Pancreas (tissue), 10 donors: Measurements from ENCODE around the gene HOXD12. TPM values are rescaled to one million over a fixed set of nuclear protein-coding genes. Genes with fewer than 3 reads are reported as not detected.
A peak's percentile ranks its signal among the peaks of the same experiment; 100 is the strongest.

Experiments
- ATAC-seq, 4 donors: fragments of 200-7000 bp; cut with Tn5 transposase; one replicate each; pipeline versions ENCODE4 v1.8.0 to v1.9.1; 2020; ENCODE audit warnings: mild to moderate bottlenecking in 4 of 4, moderate library complexity in 4 of 4
- DNase-seq, 6 donors: peaks; one replicate each; pipeline ENCODE4 v3.0.0-alpha.2; 2020
- FAIRE-seq: peaks from 2 replicates; lab custom pipeline; 2012; peaks lifted over from hg19 to GRCh38; lab: Jason Lieb, UNC
- H3K27ac ChIP-seq, 4 donors: fragments of 200-600 bp; sonication (generic); 1 replicate in 3 of 4; 2 replicates in 1 of 4; pipeline versions ENCODE4 v1.5.0 to v1.8.0; 2020
- H3K27me3 ChIP-seq, 4 donors: fragments of 200-600 bp; one replicate each; pipeline ENCODE4 v1.8.0; 2021
- H3K36me3 ChIP-seq, 3 donors: fragments of 200-600 bp; sonication (generic) in 1 of 3; one replicate each; pipeline versions ENCODE4 v1.5.0 to v1.8.0; 2020 to 2021
- H3K4me1 ChIP-seq, 3 donors: fragments of 200-600 bp; one replicate each; pipeline ENCODE4 v1.8.0; 2021
- H3K4me3 ChIP-seq, 4 donors: fragments of 200-600 bp; sonication (generic) in 2 of 4; one replicate each; pipeline versions ENCODE4 v1.5.0 to v1.8.0; 2020 to 2021
- H3K9me3 ChIP-seq, 4 donors: fragments of 200-600 bp; one replicate each; pipeline ENCODE4 v1.8.0; 2021
- CTCF ChIP-seq, 4 donors: fragments of 200-600 bp; sonication (generic) in 3 of 4; IDR thresholded peaks; one replicate each; pipeline versions ENCODE4 v1.5.0 to v1.8.0; 2021; ENCODE audit warnings: antibody characterized with exemption in 4 of 4
- WGBS, 2 donors: extraction: QIAGEN DNeasy Blood & Tissue Kit; methylation state at CpG; one replicate each; pipeline ENCODE4 v1.1.7; 2013; 5-methylcytosine and 5-hydroxymethylcytosine counted together
- intact Hi-C, 3 donors: fragments of 100-400 bp; cut with DNase I; formaldehyde crosslinking; loops; one replicate each; pipeline versions ENCODE4 v1.11.1 to v1.14.2; 2022
- polyA plus RNA-seq, 2 donors: library from polyadenylated mRNA; stranded (reverse); fragments of 200-250 nt; gene quantifications; one replicate each; pipeline ENCODE4 v1.2.3, GENCODE V29; 2013
- total RNA-seq, 6 donors: library from RNA; stranded (reverse); fragmentation: NEBNext Ultra II Directional in 4 of 6; extraction: Animal tissue kit (Norgen Biotek cat#: 25700) in 4 of 6; gene quantifications; one replicate each; pipeline versions ENCODE4 v1.2.1 to v1.2.4, GENCODE V29; 2021 to 2023
- donor health status: healthy with polysubstance abuse.
- donor health status: DM: no; HTN: no; CAD: no; lungs with moderate emphysema.
- donor health status: DM: no; HTN: no; CAD: no.
- donor health status: control.
- donor health status: control.
- donor health status: Bipolar disorder and iron deficiency.
- donor health status: DM: yes; HTN: yes; CAD: no.
- donor health status: DM: no; HTN: no; CAD: no.
- donor health status: DM: no; HTN: no; CAD: no.
- donor health status: DM: yes; HTN: yes; CAD: no.

Gene HOXD12
- total and polyA plus RNA-seq, 8 donors = not detected

- Histone ChIP-seq H3K9me3 (no peaks in the 10 kb centered on the region), H3K4me3 (peak overlapping the region in 1 of 4 donors; percentile 39), H3K36me3 (no peaks in the 10 kb centered on the region), H3K4me1 (peaks cover 0 to 8% (median 5%) of the 10 kb centered on the region in 3 donors), H3K27ac (no peak overlapping the region), H3K27me3 (peaks cover 8 to 75% (median 32%) of the 10 kb centered on the region in 4 donors)
- WGBS, 2 donors = 13 to 14% methylated on average over 15 of the region's 15 CpGs
- FAIRE-seq = no peak
- intact Hi-C loops = loop anchor here in 2 of 3 donors (10.0 kb wide), 2 partner anchors 324 to 434 kb away; no protein-coding TSS in a partner anchor
- no peak for ATAC-seq
- DNase-seq = no peak
- TF ChIP-seq CTCF (IDR thresholded peaks at IDR 0.05) = no peak
Measured at GRCh38 chr2:176130957-176131847, 31.6 kb downstream of the HOXD12 start.

- Histone ChIP-seq H3K27ac (no peak overlapping the region), H3K9me3 (no peaks in the 10 kb centered on the region), H3K4me3 (no peak overlapping the region), H3K36me3 (no peaks in the 10 kb centered on the region), H3K4me1 (peaks cover 0 to 14% (median 5%) of the 10 kb centered on the region in 3 donors), H3K27me3 (peaks cover 8 to 75% (median 29%) of the 10 kb centered on the region in 4 donors)
- no peak for TF ChIP-seq CTCF (IDR thresholded peaks at IDR 0.05)
- ATAC-seq = no peak
- intact Hi-C loops = loop anchor here in 2 of 3 donors (10.0 kb wide), 2 partner anchors 323 to 433 kb away; no protein-coding TSS in a partner anchor
- FAIRE-seq = peak; percentile 39
- WGBS, 2 donors = 18 to 25% methylated on average over 4 of the region's 4 CpGs
- no peak for DNase-seq
Measured at GRCh38 chr2:176131848-176132158, 32.2 kb downstream of the HOXD12 start.

- H3K36me3 ChIP-seq = no peaks in the 10 kb centered on the region
- intact Hi-C loops = loop anchor here in 2 of 3 donors (10.0 kb wide), 2 partner anchors 322 to 432 kb away; no protein-coding TSS in a partner anchor
- TF ChIP-seq CTCF (IDR thresholded peaks at IDR 0.05) = no peak
- H3K9me3 ChIP-seq = no peaks in the 10 kb centered on the region
- 10 to 11% methylated on average over 33 of the region's 33 CpGs for WGBS, 2 donors
- FAIRE-seq = no peak
- DNase-seq = no peak
- H3K4me1 ChIP-seq = peaks cover 0 to 14% (median 5%) of the 10 kb centered on the region in 3 donors
- peaks cover 8 to 75% (median 29%) of the 10 kb centered on the region in 4 donors for H3K27me3 ChIP-seq
- H3K4me3 ChIP-seq = no peak overlapping the region
- H3K27ac ChIP-seq = no peak overlapping the region
- ATAC-seq = no peak
Measured at GRCh38 chr2:176132205-176133171, 32.9 kb downstream of the HOXD12 start.

GRCh38 chr2:176133389-176133788, 33.8 kb downstream of the HOXD12 start:
- Histone ChIP-seq H3K27ac (no peak overlapping the region), H3K27me3 (peaks cover 5 to 76% (median 32%) of the 10 kb centered on the region in 4 donors), H3K4me3 (no peak overlapping the region), H3K9me3 (no peaks in the 10 kb centered on the region), H3K4me1 (peaks cover 0 to 14% (median 5%) of the 10 kb centered on the region in 3 donors), H3K36me3 (no peaks in the 10 kb centered on the region)
- intact Hi-C loops = loop anchor here in 2 of 3 donors (10.0 kb wide), 2 partner anchors 321 to 431 kb away; no protein-coding TSS in a partner anchor
- TF ChIP-seq CTCF (IDR thresholded peaks at IDR 0.05) = no peak
- DNase-seq (no peak), ATAC-seq (no peak), FAIRE-seq (no peak)
